Measurements from ENCODE around the gene RPS19BP1. TPM values are rescaled to one million over a fixed set of nuclear protein-coding genes. Genes with fewer than 3 reads are reported as not detected.

RPS19BP1 gene
- polyA plus RNA-seq, 1 of the 3 experiments (the other 2 are of a cell fraction) = 97.2 TPM

- H4K20me1 ChIP-seq (ENCODE audit: insufficient read depth) = no peaks in the 10 kb centered on the region
- H3K9me3 ChIP-seq = no peaks in the 10 kb centered on the region
- no peaks in the 10 kb centered on the region for H3F3A ChIP-seq (replicated peaks; ENCODE audit: insufficient read depth)
- H3K4me3 ChIP-seq (ENCODE audit: low read depth in 2 of 2, low read length in 1 of 2) = no peak overlapping the region
- no peaks in the 10 kb centered on the region; a peak in 1 of 4 replicates for H3K4me1 ChIP-seq (ENCODE audit: control insufficient read depth in 1 of 2, insufficient read depth in 2 of 2, low read depth in 1 of 2, low read length in 1 of 2)
- H3K27me3 ChIP-seq (ENCODE audit: insufficient read depth) = no peaks in the 10 kb centered on the region; the same call in 1 of the 2 replicates
- POLR2A ChIA-PET = no interaction called here
- DNase-seq = no peak
- no peaks in the 10 kb centered on the region for H3K79me2 ChIP-seq (ENCODE audit: insufficient read depth)
- no peak for TF ChIP-seq SMC3 (IDR thresholded peaks at IDR 0.05; ENCODE audit: low read depth, low read length)
- no peak for TF ChIP-seq TCF12 (IDR thresholded peaks at IDR 0.05)
- no peak for TF ChIP-seq RFX5 (IDR thresholded peaks at IDR 0.05; ENCODE audit: low read length)
- TF ChIP-seq ELF1 (IDR thresholded peaks at IDR 0.05) = no peak
- no peak for TF ChIP-seq JUND (IDR thresholded peaks at IDR 0.05)
- no peak for TF ChIP-seq FOXM1 (IDR thresholded peaks at IDR 0.05; ENCODE audit: low read depth)
- no peak for TF ChIP-seq FOXJ3 (CRISPR knock-in tag; IDR thresholded peaks at IDR 0.05)
- TF ChIP-seq CHD2 (IDR thresholded peaks at IDR 0.05; ENCODE audit: low read length, partially characterized antibody) = no peak
- TF ChIP-seq REST (IDR thresholded peaks at IDR 0.05; ENCODE audit: low read depth, low read length) = no peak
- no peak overlapping the region for H2AFZ ChIP-seq (ENCODE audit: low read depth)
- WGBS (ENCODE audit: low lambda C conversion rate) = 93% methylated on average over 3 of the region's 3 CpGs
- H3K9ac ChIP-seq = no peak overlapping the region
- no peak overlapping the region for H3K27ac ChIP-seq (ENCODE audit: low read depth in 2 of 2, low read length in 1 of 2)
- H3K36me3 ChIP-seq (replicated peaks in 1 of 2; ENCODE audit: control insufficient read depth in 1 of 2, insufficient read depth in 2 of 2, low read length in 1 of 2) = no peaks in the 10 kb centered on the region
- no peaks in the 10 kb centered on the region for H3K9me2 ChIP-seq
- CTCF ChIA-PET = no interaction called here
- no peak overlapping the region for H3K4me2 ChIP-seq
Measured at GRCh38 chr22:39553429-39553828, 20.9 kb upstream of the RPS19BP1 start.

GRCh38 chr22:39547587-39547947 lies 15.0 kb upstream of the RPS19BP1 start:
- CTCF ChIA-PET = interaction anchor here (1.0 to 3.3 kb wide), 3 partner anchors 13 to 480 kb away, joined by 3 to 13 read pairs (median 5); no protein-coding TSS in a partner anchor
- no peaks in the 10 kb centered on the region for H3K79me2 ChIP-seq (ENCODE audit: insufficient read depth)
- POLR2A ChIA-PET = no interaction called here
- H3K36me3 ChIP-seq (replicated peaks in 1 of 2; ENCODE audit: control insufficient read depth in 1 of 2, insufficient read depth in 2 of 2, low read length in 1 of 2) = no peaks in the 10 kb centered on the region
- DNase-seq = no peak
- no peaks in the 10 kb centered on the region for H3F3A ChIP-seq (replicated peaks; ENCODE audit: insufficient read depth)
- no peak overlapping the region for H3K4me3 ChIP-seq (ENCODE audit: low read depth in 2 of 2, low read length in 1 of 2)
- no peak overlapping the region for H3K4me2 ChIP-seq
- no peaks in the 10 kb centered on the region; a peak in 1 of 4 replicates for H3K4me1 ChIP-seq (ENCODE audit: control insufficient read depth in 1 of 2, insufficient read depth in 2 of 2, low read depth in 1 of 2, low read length in 1 of 2)
- H3K27me3 ChIP-seq (ENCODE audit: insufficient read depth) = no peaks in the 10 kb centered on the region
- H4K20me1 ChIP-seq (ENCODE audit: insufficient read depth) = no peaks in the 10 kb centered on the region
- no peak overlapping the region for H3K27ac ChIP-seq (ENCODE audit: low read depth in 2 of 2, low read length in 1 of 2)
- 78% methylated on average over 1 of the region's 2 CpGs for WGBS (ENCODE audit: low lambda C conversion rate)
- H3K9me3 ChIP-seq = no peaks in the 10 kb centered on the region
- H3K9me2 ChIP-seq = no peaks in the 10 kb centered on the region
- H3K9ac ChIP-seq = no peak overlapping the region
- H2AFZ ChIP-seq (ENCODE audit: low read depth) = no peak overlapping the region
- TF ChIP-seq NRF1 (IDR thresholded peaks at IDR 0.05; ENCODE audit: low read depth, low read length) (no peak), MEF2A (IDR thresholded peaks at IDR 0.05; ENCODE audit: borderline replicate concordance, low read depth) (no peak), JUND (IDR thresholded peaks at IDR 0.05) (no peak), REST (IDR thresholded peaks at IDR 0.05; ENCODE audit: low read depth, low read length) (no peak), TAF1 (IDR thresholded peaks at IDR 0.05; ENCODE audit: borderline replicate concordance, low read depth, low read length) (no peak), FOSL2 (IDR thresholded peaks at IDR 0.05; ENCODE audit: borderline replicate concordance, low read depth) (no peak), TEAD4 (IDR thresholded peaks at IDR 0.05; ENCODE audit: borderline replicate concordance, insufficient read depth) (no peak), RCOR1 (IDR thresholded peaks at IDR 0.05; ENCODE audit: low read length) (no peak), CTCF (IDR thresholded peaks at IDR 0.05) (no peak), ZBTB33 (IDR thresholded peaks at IDR 0.05; ENCODE audit: borderline replicate concordance, low read depth) (no peak), MXI1 (IDR thresholded peaks at IDR 0.05; ENCODE audit: low read depth, low read length) (no peak)

Data from SK-N-SH (cell line).